SK-N-SH (cell line): ENCODE measurements around the gene GRAMD1B. TPM values are rescaled to one million over a fixed set of nuclear protein-coding genes. Genes with fewer than 3 reads are reported as not detected.

Experiments
- CTCF ChIA-PET: fragments of 300-600, 350-600 bp; formaldehyde crosslinking; extraction: SDS; loops from one replicate; lab custom pipeline; 2021; lab: Yijun Ruan, JAX
- POLR2A ChIA-PET: fragments of 350-600 bp; sonication (Branson Sonifier 250); formaldehyde crosslinking; extraction: SDS; loops from one replicate; lab custom pipeline; 2020; ENCODE audit warnings: antibody characterized with exemption, inconsistent platforms; lab: Yijun Ruan, JAX
- DNase-seq: peaks from one replicate; pipeline ENCODE4 v3.0.0; 2012
- H2AFZ ChIP-seq: fragments of 200-600 bp; sonication (generic); 2 replicates; pipeline ENCODE4 v1.8.1; 2016; ENCODE audit warnings: antibody characterized with exemption, mild to moderate bottlenecking, low read depth
- H3F3A ChIP-seq: fragments of 200-600 bp; sonication (generic); replicated peaks from 2 replicates; pipeline ENCODE3; 2016; ENCODE audit warnings: antibody characterized with exemption, mild to moderate bottlenecking; ENCODE audit not compliant: insufficient read depth
- H3K27ac ChIP-seq, 2 experiments: fragments of 200-500 bp in 1 of 2; fragments of 200-600 bp in 1 of 2; sonication (Bioruptor generic) in 1 of 2; sonication (generic), shearing (Covaris generic) in 1 of 2; 2 replicates each; pipeline versions ENCODE4 v1.5.1 to v1.6.1; 2014 to 2016; ENCODE audit warnings: low read depth in 2 of 2, inconsistent platforms in 1 of 2, low read length in 1 of 2, mild to moderate bottlenecking in 1 of 2, mixed read lengths in 1 of 2
- H3K27me3 ChIP-seq: fragments of 200-600 bp; sonication (generic), shearing (Covaris generic); 2 replicates; pipeline ENCODE4 v1.6.1; 2016; ENCODE audit warnings: mixed run types; ENCODE audit not compliant: insufficient read depth
- H3K36me3 ChIP-seq, 2 experiments: fragments of 200-500 bp in 1 of 2; fragments of 200-600 bp in 1 of 2; sonication (Bioruptor generic) in 1 of 2; sonication (generic) in 1 of 2; replicated peaks in 1 of 2; 2 replicates each; pipeline versions ENCODE3 to v1.5.1; 2014 to 2016; ENCODE audit warnings: low read length in 1 of 2, mild to moderate bottlenecking in 1 of 2; ENCODE audit not compliant: insufficient read depth in 2 of 2, control insufficient read depth in 1 of 2
- H3K4me1 ChIP-seq, 2 experiments: fragments of 200-500 bp in 1 of 2; fragments of 200-600 bp in 1 of 2; sonication (Bioruptor generic) in 1 of 2; sonication (generic), shearing (Covaris generic) in 1 of 2; 2 replicates each; pipeline versions ENCODE4 v1.5.1 to v1.6.1; 2014 to 2016; ENCODE audit warnings: low read depth in 1 of 2, low read length in 1 of 2, mixed run types in 1 of 2; ENCODE audit not compliant: insufficient read depth in 2 of 2, control insufficient read depth in 1 of 2
- H3K4me2 ChIP-seq: fragments of 200-600 bp; sonication (generic), shearing (Covaris generic); 2 replicates; pipeline ENCODE4 v1.6.1; 2017; ENCODE audit warnings: mixed run types
- H3K4me3 ChIP-seq, 2 experiments: fragments of 200-500 bp in 1 of 2; fragments of 200-600 bp in 1 of 2; sonication (Bioruptor generic) in 1 of 2; sonication (generic), shearing (Covaris generic) in 1 of 2; 2 replicates each; pipeline versions ENCODE4 v1.5.1 to v1.8.1; 2014 to 2016; ENCODE audit warnings: low read depth in 2 of 2, inconsistent platforms in 1 of 2, low read length in 1 of 2, mild to moderate bottlenecking in 1 of 2, mixed read lengths in 1 of 2, moderate library complexity in 1 of 2
- H3K79me2 ChIP-seq: fragments of 200-600 bp; sonication (generic); 2 replicates; pipeline ENCODE4 v1.8.1; 2017; ENCODE audit warnings: mild to moderate bottlenecking; ENCODE audit not compliant: insufficient read depth
- H3K9ac ChIP-seq: fragments of 200-600 bp; sonication (generic); 2 replicates; pipeline ENCODE4 v1.6.1; 2017; ENCODE audit warnings: mixed run types
- H3K9me2 ChIP-seq: fragments of 200-600 bp; sonication (generic); 2 replicates; pipeline ENCODE4 v1.6.1; 2017; ENCODE audit warnings: mixed run types
- H3K9me3 ChIP-seq: fragments of 200-600 bp; sonication (generic); 2 replicates; pipeline ENCODE4 v1.6.1; 2017; ENCODE audit warnings: mixed run types, mild to moderate bottlenecking, moderate library complexity
- H4K20me1 ChIP-seq: fragments of 200-600 bp; sonication (generic); 2 replicates; pipeline ENCODE4 v1.6.1; 2017; ENCODE audit warnings: mild to moderate bottlenecking, mixed run types; ENCODE audit not compliant: insufficient read depth
- CTCF ChIP-seq: fragments of 200-600 bp; sonication (generic); IDR thresholded peaks from 2 replicates; pipeline ENCODE4 v1.6.1; 2017; ENCODE audit warnings: antibody characterized with exemption, mild to moderate bottlenecking, moderate library complexity
- EP300 ChIP-seq, 2 experiments: IDR thresholded peaks; 2 replicates each; pipeline versions ENCODE4 v1.4.0 to v1.6.1; 2012; ENCODE audit warnings: borderline replicate concordance in 1 of 2, low read depth in 1 of 2, low read length in 1 of 2
- EZH2phosphoT487 ChIP-seq: fragments of 200-600 bp; sonication (generic); IDR thresholded peaks from 2 replicates; pipeline ENCODE4 v1.6.1; 2017; ENCODE audit warnings: low read depth, mixed run types, mild to moderate bottlenecking, antibody characterized with exemption, moderate library complexity, borderline replicate concordance
- FOSL2 ChIP-seq: IDR thresholded peaks from 2 replicates; pipeline ENCODE4 v1.4.0; 2012; ENCODE audit warnings: low read depth, mild to moderate bottlenecking, moderate library complexity, borderline replicate concordance
- FOXM1 ChIP-seq: IDR thresholded peaks from 2 replicates; pipeline ENCODE4 v1.4.0; 2012; ENCODE audit warnings: low read depth, mild to moderate bottlenecking
- GABPA ChIP-seq: IDR thresholded peaks from 2 replicates; pipeline ENCODE4 v1.4.0; 2012; ENCODE audit warnings: low read depth, mild to moderate bottlenecking
- GATA2 ChIP-seq: sonication (generic); formaldehyde crosslinking; IDR thresholded peaks from 2 replicates; pipeline ENCODE4 v1.5.0; 2020; ENCODE audit warnings: mild to moderate bottlenecking, missing genetic modification reagents
- JUND ChIP-seq: IDR thresholded peaks from 2 replicates; pipeline ENCODE4 v1.4.0; 2012
- MAX ChIP-seq: IDR thresholded peaks from 2 replicates; pipeline ENCODE4 v1.4.0; 2012; ENCODE audit warnings: low read depth
- MEF2A ChIP-seq: IDR thresholded peaks from 2 replicates; pipeline ENCODE4 v1.4.0; 2012; ENCODE audit warnings: low read depth, borderline replicate concordance
- MXI1 ChIP-seq: IDR thresholded peaks from 2 replicates; pipeline ENCODE4 v1.6.1; 2012; ENCODE audit warnings: mild to moderate bottlenecking, low read depth, low read length, improper control_type of control experiment
- NRF1 ChIP-seq: IDR thresholded peaks from 2 replicates; pipeline ENCODE4 v1.6.1; 2012; ENCODE audit warnings: low read depth, mild to moderate bottlenecking, low read length
- POLR2AphosphoS5 ChIP-seq: IDR thresholded peaks from 2 replicates; pipeline ENCODE4 v1.6.1; 2012; ENCODE audit warnings: low read depth, low read length
- RCOR1 ChIP-seq: fragments of 150-350 bp; IDR thresholded peaks from 2 replicates; pipeline ENCODE4 v1.6.1; 2017; ENCODE audit warnings: antibody characterized with exemption, low read length
- RXRA ChIP-seq: IDR thresholded peaks from 2 replicates; pipeline ENCODE4 v1.4.0; 2012; ENCODE audit warnings: low read depth, mild to moderate bottlenecking, borderline replicate concordance
- TAF1 ChIP-seq: IDR thresholded peaks from 2 replicates; pipeline ENCODE4 v1.6.1; 2012; ENCODE audit warnings: low read depth, mild to moderate bottlenecking, low read length, moderate library complexity, borderline replicate concordance
- YY1 ChIP-seq: IDR thresholded peaks from 2 replicates; pipeline ENCODE4 v1.4.0; 2012; ENCODE audit warnings: low read depth, mild to moderate bottlenecking
- WGBS: methylation state at CpG from one replicate; pipeline ENCODE4 v1.1.6; 2017; ENCODE audit warnings: low lambda C conversion rate; 5-methylcytosine and 5-hydroxymethylcytosine counted together
- polyA plus RNA-seq, 3 experiments: library from polyadenylated mRNA; depleted of rRNA; stranded (reverse); fragments of >200 nt; gene quantifications; 2 replicates each; pipeline ENCODE4 v1.2.3, GENCODE V29; 2012
- TF ChIP-seq, protein P1 (sequence below): IDR thresholded peaks from 2 replicates; pipeline ENCODE4 v1.4.0; 2012; ENCODE audit warnings: low read depth, borderline replicate concordance
- TF ChIP-seq, protein P2 (sequence below): fragments of 150-350 bp; IDR thresholded peaks from 2 replicates; pipeline ENCODE4 v1.6.1; 2017; ENCODE audit warnings: antibody characterized with exemption, low read length, low read depth, borderline replicate concordance

The GRAMD1B gene
- polyA plus RNA-seq, 1 of the 3 experiments (the other 2 are of a cell fraction), result 14.5 TPM

DNA sequence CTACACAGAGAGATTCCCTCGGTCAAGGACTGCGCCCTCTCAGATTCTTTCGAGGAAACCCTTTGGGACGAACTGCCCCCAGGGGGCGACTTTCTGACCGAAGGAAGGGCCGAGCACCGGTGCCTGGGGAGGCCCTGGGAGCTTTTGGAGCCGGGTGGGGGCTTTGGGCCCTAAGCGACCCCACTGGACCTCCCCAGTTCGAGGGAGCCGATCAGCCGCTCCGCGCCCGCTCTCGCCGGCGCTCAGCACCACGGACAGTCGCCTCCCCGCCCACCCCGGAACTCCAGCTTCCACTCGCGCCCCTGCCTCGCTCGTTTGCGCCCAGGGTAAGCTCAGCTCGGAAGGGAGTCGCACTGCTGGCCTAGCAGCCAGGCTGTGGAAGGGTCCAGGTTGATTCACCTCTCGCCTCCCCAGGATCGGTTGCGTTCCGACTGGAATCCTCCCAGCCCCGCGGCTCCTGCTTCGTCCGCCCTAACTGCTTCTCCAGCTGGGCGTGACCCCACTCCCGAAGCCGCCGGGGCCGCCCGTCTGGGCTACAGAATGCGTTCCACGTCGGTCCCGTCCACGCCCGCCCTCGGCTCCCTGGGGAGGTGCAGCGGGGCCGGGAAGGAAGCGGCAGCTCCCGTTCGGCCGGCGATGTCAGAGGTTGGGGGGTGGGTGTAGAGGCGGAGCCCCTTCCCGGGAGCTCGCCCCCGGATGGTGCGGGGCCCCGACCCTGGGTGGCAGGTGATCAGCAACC lies 223.9 kb downstream of the GRAMD1B start (continued):
- no peak for TF ChIP-seq FOXM1
- TF ChIP-seq, protein P1, sequence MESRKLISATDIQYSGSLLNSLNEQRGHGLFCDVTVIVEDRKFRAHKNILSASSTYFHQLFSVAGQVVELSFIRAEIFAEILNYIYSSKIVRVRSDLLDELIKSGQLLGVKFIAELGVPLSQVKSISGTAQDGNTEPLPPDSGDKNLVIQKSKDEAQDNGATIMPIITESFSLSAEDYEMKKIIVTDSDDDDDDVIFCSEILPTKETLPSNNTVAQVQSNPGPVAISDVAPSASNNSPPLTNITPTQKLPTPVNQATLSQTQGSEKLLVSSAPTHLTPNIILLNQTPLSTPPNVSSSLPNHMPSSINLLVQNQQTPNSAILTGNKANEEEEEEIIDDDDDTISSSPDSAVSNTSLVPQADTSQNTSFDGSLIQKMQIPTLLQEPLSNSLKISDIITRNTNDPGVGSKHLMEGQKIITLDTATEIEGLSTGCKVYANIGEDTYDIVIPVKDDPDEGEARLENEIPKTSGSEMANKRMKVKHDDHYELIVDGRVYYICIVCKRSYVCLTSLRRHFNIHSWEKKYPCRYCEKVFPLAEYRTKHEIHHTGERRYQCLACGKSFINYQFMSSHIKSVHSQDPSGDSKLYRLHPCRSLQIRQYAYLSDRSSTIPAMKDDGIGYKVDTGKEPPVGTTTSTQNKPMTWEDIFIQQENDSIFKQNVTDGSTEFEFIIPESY, result no peak
- no peak for TF ChIP-seq RCOR1
- TF ChIP-seq EZH2phosphoT487, result no peak
- no peak for TF ChIP-seq POLR2AphosphoS5
- peak; percentile 31 for TF ChIP-seq CTCF

DNA sequence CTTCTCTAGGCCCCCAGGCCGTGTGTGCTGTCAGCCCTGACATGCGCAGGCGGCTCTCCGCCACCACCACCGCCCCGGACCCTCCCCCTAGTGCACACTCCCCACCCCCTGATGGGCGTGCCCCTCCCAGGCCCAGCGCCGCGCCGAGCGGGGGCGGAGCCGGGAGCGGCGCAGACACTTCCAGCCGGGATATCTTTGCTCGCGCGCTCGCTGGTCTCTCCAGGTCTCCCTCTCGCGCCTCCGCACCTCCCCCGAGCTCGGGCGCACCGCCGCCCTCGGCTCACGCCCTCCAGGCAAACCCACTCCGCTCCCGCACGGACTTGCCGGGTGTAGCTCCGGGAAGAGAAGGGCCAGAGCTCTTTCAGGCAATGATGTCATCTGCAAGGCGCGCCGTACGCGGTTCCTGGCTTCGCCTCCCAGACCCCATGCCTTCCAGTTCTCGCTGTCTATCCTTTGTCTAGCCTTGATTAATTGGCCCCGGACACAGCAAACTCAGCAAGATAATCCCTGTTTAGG lies 224.6 kb downstream of the GRAMD1B start, which contains the start of gene SCN3B:
Gene SCN3B (minus strand): TSS at position 59 of the 516 bp plus-strand sequence. CDS start 823 bp downstream, outside the sequence.
- Histone ChIP-seq H4K20me1 (no peaks in the 10 kb centered on the region), H3K4me2 (peak within 1 kb of the TSS; percentile 96), H3F3A (no peaks in the 10 kb centered on the region), H3K9ac (peak within 1 kb of the TSS; percentile 36; the same call in 1 of the 2 replicates), H3K4me1 (peaks cover 0 to 21% of the 10 kb centered on the region in 2 experiments; a peak in 2 of 4 replicates), H3K36me3 (no peaks in the 10 kb centered on the region), H3K4me3 (peak within 1 kb of the TSS; percentile 72 to 76), H3K9me3 (no peaks in the 10 kb centered on the region), H3K79me2 (no peaks in the 10 kb centered on the region), H2AFZ (peak within 1 kb of the TSS; percentile 93), H3K27ac (peak within 1 kb of the TSS in 1 of 2 experiments; percentile 90; a peak in 2 of 4 replicates), H3K9me2 (no peaks in the 10 kb centered on the region), H3K27me3 (peaks cover 15% of the 10 kb centered on the region; the same call in 1 of the 2 replicates)
- DNase-seq, result peak; percentile 99
- ChIA-PET CTCF (interaction anchor here (0.8 to 14.4 kb wide), 19 partner anchors 12 to 79 kb away, joined by 3 to 388 read pairs (median 8); no protein-coding TSS in a partner anchor), POLR2A (interaction anchor here (0.5 to 2.2 kb wide), 4 partner anchors 16 to 562 kb away, joined by 6 to 13 read pairs (median 10); no protein-coding TSS in a partner anchor)
- WGBS, result 2% methylated on average over 18 of the region's 44 CpGs
- no peak for TF ChIP-seq RXRA
- TF ChIP-seq, protein P2, sequence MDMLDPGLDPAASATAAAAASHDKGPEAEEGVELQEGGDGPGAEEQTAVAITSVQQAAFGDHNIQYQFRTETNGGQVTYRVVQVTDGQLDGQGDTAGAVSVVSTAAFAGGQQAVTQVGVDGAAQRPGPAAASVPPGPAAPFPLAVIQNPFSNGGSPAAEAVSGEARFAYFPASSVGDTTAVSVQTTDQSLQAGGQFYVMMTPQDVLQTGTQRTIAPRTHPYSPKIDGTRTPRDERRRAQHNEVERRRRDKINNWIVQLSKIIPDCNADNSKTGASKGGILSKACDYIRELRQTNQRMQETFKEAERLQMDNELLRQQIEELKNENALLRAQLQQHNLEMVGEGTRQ, result no peak
- TF ChIP-seq MXI1, result peak; percentile 74; the same call in 1 of the 2 replicates
- TF ChIP-seq GATA2, result no peak
- no peak for TF ChIP-seq RCOR1
- peak; percentile 79 for TF ChIP-seq NRF1
- TF ChIP-seq EP300 (IDR thresholded peaks at IDR 0.05; ENCODE audit: borderline replicate concordance in 1 of 2, low read depth in 1 of 2, low read length in 1 of 2), result 0 out of 4 replicates have a peak, but pooled peaks of 1 of the 2 experiments have one; percentile 6
- TF ChIP-seq JUND, result no peak
- TF ChIP-seq FOSL2, result no peak
- TF ChIP-seq GABPA, result no peak
- TF ChIP-seq, protein P1, result no peak
- no peak for TF ChIP-seq TAF1
- peak; percentile 52 for TF ChIP-seq MAX
- TF ChIP-seq POLR2AphosphoS5, result no peak
- no peak for TF ChIP-seq CTCF
- TF ChIP-seq YY1, result no peak
- no peak for TF ChIP-seq MEF2A
